Measurements from ENCODE around the gene TCF19.
"Not testable (repeated sequence)": the region's sequence is repeated elsewhere in the genome, so short reads cannot be mapped to it uniquely, and the experiment has no call there.

Gene TCF19

DNA sequence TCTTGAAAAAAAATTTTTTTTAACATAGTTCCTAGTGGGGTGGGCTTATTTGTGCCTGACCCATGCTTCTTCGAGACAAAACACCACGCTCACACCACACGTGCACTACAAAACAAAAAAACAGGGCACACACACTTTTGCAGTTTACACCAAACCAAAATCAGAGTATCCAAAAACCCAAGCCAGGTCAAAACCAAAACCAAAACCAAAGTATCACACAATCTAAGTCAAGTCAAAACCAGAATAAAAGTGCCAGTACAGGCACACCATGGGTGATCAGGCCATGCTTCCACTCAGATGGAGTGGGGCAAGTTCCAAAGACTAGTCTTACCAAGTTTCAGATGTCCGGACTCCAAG, 27.3 kb downstream of the TCF19 start:
- not testable (repeated sequence) for DNase-seq

DNA sequence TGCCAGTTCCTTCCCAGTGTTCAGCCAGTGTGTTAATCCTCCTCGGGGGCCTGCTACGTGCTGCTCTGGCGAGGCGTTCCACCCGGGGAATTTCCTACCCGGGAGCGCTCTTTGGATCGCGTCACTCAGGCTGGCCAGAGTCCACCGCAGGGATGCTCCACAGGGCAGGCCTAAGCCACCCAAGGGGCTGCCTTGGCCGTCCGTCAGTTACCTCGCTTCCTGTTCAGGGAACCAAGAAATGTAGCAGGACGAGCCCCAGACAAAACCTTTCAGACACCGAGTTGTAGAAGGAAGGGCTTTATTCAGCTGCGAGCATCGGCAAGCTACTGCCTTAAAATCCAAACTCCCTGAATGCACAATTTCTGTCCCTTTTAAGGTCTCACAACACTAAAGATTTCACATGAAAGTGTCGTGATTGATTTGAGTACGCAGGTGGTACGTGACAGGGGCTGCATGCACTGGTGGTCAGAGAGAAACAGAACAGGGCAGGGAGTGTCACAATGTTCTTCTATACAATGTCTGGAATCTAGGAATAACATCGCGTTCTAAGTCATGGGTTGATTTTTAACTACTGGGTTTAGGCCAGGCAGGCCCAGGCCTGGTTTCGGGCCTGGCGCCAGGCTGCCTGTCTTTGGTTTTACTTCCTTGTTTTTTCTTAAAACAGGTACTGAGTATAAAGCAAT, 27.8 kb downstream of the TCF19 start:
- DNase-seq = no peak

DNA sequence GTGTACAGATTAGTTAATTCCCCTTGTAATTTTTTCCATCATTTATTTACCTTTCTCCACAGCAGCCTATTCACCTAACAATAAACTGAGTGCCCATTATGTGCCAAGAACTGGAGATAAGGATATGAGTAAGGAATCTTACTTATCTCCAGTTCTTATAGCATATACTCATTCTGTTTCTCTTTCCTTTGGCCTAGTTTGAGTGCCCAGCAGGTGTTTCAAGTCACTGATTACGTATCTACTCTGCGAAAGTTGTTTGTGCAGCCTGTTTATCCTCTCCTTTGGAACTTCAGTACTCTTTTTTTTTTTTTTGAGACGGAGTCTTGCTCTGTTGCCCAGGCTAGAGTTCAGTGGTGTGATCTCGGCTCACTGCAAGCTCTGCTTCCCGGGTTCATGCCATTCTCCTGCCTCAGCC, 29.4 kb downstream of the TCF19 start:
- no peak for DNase-seq

DNA sequence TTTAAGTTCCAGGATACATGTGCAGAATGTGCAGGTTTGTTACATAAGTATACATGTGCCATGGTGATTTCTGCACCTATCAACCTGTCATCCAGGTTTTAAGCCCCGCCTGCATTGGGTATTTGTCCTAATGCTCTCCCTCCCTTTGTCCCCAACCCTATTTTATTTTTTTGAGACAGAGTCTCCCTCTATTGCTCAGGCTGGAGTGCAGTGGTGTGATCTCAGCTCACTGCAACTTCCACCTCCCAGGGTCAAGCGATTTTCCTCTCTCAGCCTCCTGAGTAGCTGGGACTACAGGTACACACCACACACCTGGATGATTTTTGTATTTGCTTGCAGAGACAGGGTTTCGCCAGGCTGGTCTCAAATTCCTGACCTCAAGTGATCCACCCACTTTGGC, 30.8 kb downstream of the TCF19 start:
- DNase-seq = not testable (repeated sequence)

DNA sequence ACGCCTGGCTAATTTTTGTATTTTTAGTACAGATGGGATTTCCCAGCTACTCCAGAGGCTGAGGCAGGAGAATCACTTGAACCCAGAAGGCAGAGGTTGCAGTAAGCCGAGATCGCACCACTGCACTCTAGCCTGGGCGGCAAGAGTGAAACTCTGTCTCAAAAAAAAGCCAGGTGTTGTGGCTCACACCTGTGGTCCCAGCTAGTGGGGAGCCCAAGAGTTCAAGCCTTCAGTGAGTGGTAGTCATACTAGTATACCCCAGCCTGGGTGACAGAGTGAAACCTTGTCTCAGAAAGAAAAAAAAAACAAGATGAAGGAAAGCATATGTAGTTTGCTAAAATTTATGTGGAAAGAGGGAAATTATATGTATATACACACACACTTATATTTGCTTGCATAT, 32.1 kb downstream of the TCF19 start:
- no peak for DNase-seq

DNA sequence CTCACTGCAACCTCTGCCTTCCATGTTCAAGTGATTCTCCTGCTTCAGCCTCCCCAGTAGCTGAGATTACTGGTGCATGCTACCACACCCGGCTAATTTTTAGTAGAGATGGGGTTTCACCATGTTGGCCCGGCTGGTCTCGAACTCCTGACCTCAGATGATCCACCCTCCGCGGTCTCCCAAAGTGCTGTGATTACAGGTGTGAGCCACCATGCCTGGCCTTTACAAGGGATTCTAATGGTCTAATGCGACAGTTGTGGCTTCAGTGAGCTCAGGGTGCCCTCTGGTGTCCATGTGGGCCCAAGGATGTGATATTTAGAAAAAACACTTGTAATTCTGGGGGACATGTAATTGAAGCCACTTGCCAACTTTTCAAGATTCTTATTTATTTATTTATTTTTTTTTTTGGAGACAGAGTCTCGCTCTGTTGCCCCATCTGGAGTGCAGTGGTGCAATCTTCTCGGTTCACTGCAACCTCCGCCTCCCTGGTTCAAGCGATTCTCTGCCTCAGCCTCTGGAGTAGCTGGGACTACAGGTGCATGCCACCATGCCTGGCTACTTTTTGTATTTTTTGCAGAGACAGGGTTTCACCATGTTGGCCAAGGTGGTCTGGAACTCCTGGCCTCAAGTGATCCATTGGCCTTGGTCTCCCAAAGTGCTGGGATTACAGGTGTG, 34.2 kb downstream of the TCF19 start:
- DNase-seq = peak; percentile 66 to 81

DNA sequence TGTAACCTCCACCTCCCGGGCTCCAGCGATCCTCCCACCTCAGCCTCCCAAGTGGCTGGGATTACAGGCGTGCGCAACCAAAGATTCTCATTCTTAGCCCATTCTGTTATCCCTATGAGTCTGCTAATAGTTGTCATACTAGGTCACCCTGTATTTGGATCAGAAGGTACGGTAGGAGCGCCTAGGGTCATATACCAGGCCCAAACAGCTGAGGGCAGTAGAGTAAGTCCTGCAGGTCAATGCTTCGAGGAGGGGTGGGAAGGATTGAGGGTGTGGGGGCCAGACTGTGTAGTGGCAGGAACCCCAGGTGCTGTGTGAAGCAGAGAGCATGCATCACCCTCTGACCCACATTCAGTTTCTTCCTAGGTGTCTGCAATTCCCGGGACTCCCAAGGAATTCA, 34.8 kb downstream of the TCF19 start:
- no peak for DNase-seq

DNA sequence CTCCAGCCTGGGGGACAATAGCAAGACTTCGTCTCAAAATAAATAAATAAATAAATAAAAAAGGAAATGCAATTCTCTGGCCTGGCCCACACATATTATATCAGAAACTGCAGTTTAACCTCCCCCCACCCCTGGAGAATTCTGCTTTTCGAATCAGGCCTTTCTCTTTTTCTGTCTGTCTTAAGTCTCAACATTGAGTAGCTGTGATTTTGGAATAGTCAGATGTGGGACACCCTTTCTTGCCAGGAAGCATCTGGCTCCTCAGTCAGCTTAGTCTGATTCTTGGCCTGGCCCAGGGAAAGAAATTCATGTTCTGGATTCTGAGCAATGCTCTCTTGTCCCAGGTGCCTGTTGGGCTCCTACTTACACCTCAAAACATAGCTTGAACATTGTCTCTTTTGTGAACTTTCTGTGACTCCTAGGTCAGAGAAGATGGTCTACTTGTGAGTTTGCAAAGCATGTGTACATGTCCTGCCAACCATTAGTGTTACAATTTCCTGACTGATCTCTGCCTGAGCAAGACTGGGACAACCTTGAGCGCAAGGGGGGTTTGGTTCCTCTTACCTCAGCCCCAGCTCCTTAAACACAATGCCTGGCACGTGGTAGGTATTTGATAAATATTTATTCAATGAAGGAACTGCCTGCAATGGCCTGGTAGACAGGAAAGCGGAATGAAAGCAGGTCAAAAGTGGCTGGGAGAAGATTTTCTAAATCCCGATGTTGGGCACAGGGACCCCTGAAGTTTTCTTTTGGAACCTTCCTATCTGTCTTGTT, 35.9 kb downstream of the TCF19 start:
- no peak for DNase-seq

DNA sequence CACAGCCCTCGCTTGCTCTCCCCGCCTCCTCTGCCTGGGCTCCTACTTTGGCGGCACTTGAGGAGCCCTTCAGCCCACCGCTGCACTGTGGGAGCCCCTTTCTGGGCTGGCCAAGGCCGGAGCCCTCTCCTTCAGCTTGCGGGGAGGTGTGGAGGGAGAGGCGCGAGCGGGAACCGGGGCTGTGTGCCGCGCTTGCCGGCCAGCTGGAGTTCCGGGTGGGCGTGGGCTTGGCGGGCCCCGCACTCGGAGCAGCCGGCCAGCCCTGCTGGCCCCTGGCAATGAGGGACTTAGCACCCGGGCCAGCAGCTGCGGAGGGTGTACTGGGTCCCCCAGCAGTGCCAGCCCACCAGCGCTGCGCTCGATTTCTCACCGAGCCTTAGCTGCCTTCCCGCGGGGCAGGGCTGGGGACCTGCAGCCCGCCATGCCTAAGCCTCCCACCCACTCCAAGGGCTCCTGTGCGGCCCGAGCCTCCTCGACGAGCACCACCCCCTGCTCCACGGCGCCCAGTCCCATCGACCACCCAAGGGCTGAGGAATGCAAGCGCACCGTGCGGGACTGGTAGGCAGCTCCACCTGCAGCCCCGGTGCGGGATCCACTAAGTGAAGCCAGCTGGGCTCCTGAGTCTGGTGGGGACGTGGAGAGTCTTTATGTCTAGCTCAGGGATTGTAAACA, 37.1 kb downstream of the TCF19 start:
- not testable (repeated sequence) for DNase-seq

DNA sequence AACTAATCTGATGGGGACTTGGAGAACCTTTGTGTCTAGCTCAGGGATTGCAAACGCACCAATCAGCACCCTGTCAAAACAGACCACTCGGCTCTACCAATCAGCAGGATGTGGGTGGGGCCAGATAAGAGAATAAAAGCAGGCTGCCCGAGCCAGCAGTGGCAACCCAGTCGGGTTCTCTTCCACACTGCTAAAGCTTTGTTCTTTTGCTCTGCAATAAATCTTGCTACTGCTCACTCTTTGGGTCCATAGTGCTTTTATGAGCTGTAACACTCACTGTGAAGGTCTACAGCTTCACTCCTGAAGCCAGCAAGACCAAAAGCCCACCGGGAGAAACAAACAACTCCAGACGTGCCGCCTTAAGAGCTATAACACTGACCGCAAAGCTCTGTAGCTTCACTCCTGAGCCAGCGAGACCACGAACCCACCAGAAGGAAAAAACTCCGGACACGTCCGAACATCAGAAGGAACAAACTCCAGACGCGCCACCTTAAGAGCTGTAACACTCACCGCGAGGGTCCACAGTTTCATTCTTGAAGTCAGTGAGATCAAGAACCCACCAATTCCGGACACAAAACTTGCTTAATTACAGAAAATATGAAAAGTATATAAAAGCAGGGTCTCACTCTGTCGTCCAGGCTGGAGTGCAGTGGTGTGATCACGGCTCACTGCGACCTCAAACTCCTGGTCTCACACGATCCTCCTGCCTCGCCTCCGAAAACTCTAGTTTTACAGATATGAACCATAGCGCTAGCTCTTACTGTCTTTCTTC, 38.0 kb downstream of the TCF19 start:
- DNase-seq = not testable (repeated sequence)

DNA sequence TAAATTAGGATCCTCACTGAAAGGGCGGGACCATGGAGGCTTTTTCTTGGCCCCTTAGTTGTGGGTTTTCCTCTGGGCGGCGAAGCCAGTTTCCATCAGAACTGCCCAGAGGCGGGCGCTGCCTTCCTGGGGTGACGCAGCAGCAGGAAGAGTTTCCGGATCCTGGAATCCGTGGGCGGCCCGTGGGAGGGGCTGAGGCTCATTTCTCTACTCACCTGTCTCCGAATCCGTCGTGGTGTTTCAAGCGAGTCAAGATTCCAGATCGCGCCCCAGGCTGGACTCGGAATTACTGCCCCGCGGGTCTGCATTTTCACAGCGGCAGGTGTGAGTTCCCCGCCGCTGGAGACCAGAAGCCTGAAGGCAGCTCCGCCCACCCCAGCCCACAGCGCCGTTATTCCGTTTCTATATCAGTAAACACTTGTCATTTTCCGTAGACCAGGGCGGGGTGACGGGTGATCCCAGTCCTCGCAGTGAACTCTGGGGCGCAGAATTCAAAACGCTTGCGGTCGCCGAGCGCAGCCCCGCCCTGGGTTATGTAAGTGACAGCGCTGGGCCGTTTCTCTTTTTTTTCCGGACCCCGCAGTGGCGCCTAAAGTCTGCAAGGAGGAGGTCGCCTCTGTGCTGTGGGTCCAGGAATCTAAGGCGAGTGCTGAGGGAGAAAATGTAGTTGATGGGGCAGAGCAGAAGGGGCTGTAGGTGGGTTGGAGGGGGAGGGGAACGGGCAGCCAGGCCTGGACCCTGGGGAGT, 39.3 kb downstream of the TCF19 start:
- peak; percentile 80 to 92 for DNase-seq

DNA sequence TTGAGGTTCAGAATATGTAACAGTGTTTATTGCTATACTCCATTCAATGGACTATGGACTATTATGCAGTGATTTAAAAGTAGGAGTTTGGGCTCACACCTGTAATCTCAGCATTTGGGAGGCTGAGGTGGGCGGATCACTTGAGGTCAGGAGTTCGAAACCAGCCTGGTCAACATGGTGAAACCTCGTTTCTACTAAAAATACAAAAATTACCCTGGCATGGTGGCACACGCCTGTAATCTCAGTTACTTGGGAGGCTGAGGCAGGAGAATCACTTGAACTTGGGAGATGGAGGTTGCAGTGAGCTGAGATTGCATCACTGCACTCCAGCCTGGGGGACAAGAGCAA, 40.7 kb downstream of the TCF19 start:
- DNase-seq = not testable (repeated sequence)

DNA sequence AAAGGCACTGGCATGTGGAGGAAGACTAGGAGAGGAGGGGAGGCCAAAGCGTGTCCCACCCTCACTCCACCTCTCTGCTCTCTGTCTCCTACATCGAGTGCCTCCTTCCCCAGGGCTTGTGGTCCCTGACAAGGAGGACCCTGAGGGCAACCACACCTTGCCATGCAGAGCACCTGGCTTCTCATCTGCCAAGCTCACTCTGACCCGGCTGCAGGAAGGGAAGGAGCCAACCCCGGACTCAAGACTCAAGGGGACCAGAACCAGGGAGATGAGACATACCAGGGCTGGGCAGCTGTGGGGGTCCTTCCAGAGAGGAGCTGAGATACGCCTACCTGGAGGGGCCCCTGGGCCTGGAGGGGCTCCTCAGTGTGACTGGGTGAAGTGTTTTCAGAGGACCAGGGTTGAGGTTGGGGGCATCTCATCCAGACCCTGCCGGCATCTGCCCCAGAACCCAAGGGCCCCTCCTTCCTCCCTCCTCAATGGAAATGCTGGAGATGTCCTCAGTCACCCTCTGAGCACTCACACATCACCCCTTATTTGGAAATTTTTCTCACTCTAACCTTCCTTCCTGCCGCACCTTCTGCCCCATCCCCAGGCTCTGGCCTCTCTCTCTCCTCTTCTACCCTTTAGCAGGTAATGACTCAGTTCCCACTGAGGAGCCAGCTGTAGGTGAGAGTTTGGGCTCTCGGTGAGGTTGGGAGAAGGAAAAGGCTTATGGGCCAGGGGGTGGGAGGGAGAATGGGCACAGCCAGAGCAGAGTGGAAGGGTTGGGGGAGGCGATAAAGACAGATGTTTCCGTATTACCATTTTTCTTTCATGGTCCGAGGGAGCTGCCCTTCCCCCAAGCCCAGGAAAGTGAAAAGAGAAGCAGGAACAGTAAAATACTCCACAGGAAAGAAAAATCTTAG, 44.1 kb downstream of the TCF19 start:
- DNase-seq = no peak

DNA sequence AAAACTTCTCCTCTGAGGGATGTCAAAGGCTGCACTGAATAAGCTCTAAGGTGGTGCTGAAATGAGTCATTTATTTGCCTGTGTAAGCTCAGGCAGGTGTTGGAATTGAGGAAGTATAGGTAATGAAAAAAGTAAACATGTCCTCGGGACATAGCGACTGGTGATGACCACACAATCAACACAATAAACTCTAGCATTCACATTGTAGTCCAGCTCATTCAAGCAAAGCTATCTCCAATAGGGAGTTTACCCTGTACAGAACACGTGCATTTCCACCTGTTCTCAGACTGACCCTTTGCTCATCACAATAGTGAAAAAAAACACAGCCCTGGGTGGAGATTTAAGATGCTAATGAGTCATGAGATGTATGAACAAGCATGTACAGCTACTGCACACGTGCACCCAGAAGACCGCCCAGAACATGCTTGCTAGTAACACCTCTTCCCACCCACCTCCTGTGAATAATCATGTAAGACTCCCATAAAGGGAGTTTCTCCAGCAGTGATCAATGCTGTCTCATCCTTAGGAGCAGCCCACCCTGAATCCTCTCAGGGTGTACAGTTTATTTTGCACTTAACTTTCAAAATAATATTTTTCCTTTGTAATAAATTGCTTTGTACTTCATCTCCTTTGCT, 45.1 kb downstream of the TCF19 start:
- peak; percentile 69 to 86 for DNase-seq

DNA sequence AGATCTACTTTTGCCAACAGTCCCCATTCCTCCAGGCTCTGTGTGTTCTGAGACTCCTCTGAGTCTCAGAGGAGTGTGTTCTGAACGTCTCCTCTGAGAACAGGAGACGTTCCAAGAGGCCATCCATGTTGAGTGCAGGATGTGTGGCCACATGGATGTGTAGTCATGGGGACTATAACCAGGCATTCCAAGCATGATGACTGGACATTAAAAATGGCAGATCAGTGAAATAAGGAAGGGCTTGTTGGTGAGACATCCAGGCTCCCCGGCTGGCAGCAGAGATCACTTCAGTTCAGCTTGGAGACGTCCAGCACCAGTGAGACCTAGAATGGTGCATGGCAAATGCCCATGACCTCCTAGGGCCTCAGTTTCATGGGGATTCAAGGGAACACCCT, 46.4 kb downstream of the TCF19 start:
- no peak for DNase-seq

DNA sequence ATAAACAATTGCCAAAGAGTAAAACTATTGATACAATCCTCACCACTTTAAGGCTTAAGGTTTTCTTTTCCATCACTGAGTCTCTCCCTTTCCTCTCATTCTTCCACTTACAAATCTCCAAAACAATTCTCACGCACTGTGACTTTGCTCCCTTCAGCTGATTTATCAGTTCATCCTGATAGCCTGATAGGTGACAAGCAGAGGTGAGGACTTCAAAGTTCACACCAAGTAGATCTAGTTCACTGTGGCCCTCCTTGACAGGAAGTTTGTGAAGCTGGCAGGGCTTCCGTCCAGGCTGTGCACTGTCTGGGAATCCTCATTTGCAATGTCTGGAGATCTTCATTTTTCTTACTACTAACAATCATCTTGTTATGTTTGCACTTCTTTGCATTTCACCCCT, 47.2 kb downstream of the TCF19 start:
- DNase-seq = no peak

DNA sequence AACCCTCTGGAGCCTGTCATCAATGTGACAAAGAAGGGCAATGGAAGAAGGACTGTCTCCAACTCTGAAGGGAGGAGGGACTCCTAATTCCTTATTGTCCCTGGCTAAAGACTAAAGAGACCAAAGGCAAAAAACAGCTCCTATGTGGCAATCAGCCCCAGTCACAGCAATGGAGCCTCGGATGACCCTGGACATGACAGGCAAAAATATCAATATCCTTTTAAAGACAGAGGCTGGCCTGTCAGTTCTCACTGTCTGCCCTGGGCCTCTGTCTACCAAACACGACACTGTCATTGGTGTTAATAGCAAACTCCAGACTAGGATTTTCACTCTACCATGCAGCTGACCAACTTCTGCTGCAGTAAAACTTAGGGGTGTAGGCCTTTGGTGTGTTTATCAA, 50.1 kb downstream of the TCF19 start:
- DNase-seq = no peak

DNA sequence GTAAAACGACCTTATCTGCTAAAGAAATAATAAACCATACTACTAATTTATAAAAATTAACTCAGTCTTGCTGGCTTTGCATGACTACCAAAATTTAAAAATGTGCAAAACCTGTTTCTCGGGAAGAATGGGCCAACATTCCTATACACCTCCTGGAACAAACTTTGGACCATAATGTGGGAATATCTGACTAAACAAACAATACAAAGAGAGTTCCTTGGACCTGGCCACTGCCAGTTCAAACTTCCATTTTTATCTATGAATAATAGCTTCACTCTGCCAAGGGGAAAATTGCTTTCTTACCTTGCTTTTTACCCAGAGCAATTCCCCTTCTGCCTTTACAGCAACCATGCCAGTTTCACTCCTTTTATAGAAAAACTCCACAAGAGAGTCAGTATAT, 50.7 kb downstream of the TCF19 start:
- DNase-seq = no peak

DNA sequence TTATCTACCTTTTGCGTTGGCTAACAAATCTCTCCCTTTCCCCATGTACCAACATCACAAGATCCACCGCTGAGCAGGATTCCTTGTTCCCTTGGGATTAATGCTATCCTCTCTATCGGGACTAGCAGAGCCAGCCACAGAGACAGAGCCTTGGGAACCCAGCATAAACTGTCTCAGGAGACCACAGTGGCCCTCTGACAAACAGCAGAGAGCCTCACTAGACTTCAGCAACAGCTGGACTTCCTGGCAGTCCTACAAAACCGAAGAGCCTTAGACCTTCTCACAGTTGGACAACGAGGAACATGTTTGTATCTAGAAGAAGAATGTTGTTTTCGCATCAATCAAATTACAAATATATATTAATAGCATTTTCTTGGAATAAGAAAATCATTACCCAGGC, 51.7 kb downstream of the TCF19 start:
- DNase-seq = no peak

DNA sequence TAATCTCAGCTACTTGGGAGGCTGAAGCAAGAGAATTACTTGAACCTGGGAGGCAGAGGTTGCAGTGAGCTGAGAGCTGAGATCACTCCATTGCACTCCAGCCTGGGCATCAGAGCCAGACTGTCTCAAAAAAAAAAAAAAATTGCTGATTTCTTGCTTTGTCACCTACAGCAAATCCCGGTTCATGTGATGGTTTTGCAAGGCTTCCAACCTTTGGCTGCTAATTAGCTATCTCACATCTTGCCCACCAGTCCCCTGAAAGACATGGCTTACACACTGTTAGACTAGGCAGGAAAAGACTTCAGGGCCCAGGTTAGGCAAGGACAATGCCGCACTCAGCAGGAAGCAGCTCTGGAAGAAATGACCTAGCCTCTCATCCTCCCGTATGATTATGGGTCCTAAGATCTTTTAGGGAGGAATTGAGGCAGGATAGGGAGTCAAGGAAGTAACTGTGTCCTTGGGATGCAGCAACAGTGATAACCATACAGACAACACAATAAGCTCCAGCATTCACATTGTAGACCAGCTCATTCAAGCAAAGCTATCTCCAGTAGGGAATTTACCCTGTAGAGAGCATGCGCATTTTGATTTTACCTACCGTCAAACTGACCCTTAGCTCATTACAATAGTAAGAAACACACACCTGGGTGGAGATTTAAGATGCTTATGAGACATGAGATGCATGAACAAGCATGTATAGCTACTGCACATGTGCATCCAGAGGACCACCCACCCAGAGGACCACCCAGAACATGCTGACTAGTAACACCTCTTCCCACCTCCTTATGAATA, 52.5 kb downstream of the TCF19 start:
- no peak for DNase-seq

Data from SW 1271 (cell line).